Vein endothelial cell (primary cell): Measurements from ENCODE around the gene SUPT3H. TPM values are rescaled to one million over a fixed set of nuclear protein-coding genes. Genes with fewer than 3 reads are reported as not detected.

ENCODE experiments used
- small RNA-seq: library from RNA; depleted of rRNA; stranded (forward); fragments of <200 nt; gene quantifications from one replicate; pipeline ENCODE3, GENCODE V24; 2012
- total RNA-seq: library from RNA; depleted of rRNA; stranded (reverse); fragments of >200 nt; gene quantifications from 2 replicates; pipeline ENCODE4 v1.2.3, GENCODE V29; 2012

SUPT3H gene
- 4.2 and 7.2 TPM in 2 replicates for total RNA-seq

GRCh38 chr6:45377554-45378333, at the start of gene SUPT3H:
Gene SUPT3H, minus strand, starts transcription at chr6:45377934.

GRCh38 chr6:45327956-45328522, 49.7 kb downstream of the SUPT3H start, which contains the start of gene RUNX2:
Gene RUNX2, plus strand, starts transcription at chr6:45328330. Its CDS starts 397 bp downstream, at chr6:45328727.

Small RNA genes lying within 50 kb of the gene (small RNA-seq; reads per million reads assigned to genes)
- not detected for gene MIR586

Other genes with a start within 250 kb of the SUPT3H start
- under 0.01 and 0.33 TPM in 2 replicates for gene RUNX2, start 49.6 kb downstream of the SUPT3H start, total RNA-seq